Right atrium auricular region (tissue), 2 donors: ENCODE data around the gene INSRR. TPM values are rescaled to one million over a fixed set of nuclear protein-coding genes. Genes with fewer than 3 reads are reported as not detected.

ENCODE experiments used
- DNase-seq: peaks from one replicate; pipeline ENCODE4 v3.0.0-alpha.2; 2019; ENCODE audit warnings: low spot score
- H3K27ac ChIP-seq, 2 donors: fragments of 200-600 bp; sonication (generic); 1 replicate in 1 of 2; 2 replicates in 1 of 2; pipeline ENCODE4 v1.5.1; 2016 to 2019
- H3K27me3 ChIP-seq, 2 donors: fragments of 200-600 bp; sonication (generic); one replicate each; pipeline versions ENCODE4 v1.5.1 to v1.6.0; 2017 to 2019
- H3K36me3 ChIP-seq: fragments of 200-600 bp; sonication (generic); one replicate; pipeline ENCODE4 v1.5.1; 2016
- H3K4me1 ChIP-seq, 2 donors: fragments of 200-600 bp; sonication (generic); one replicate each; pipeline versions ENCODE4 v1.5.1 to v1.6.0; 2017 to 2019
- H3K4me3 ChIP-seq, 2 donors: fragments of 200-600 bp; sonication (generic); 1 replicate in 1 of 2; 2 replicates in 1 of 2; pipeline ENCODE4 v1.5.1; 2017 to 2019; ENCODE audit warnings: mild to moderate bottlenecking in 1 of 2, moderate library complexity in 1 of 2
- H3K9me3 ChIP-seq, 2 donors: fragments of 200-600 bp; sonication (generic); one replicate each; pipeline ENCODE4 v1.5.1; 2019
- total RNA-seq, 2 donors: library from RNA; depleted of rRNA; stranded (reverse); fragments of >200 nt; gene quantifications; one replicate each; pipeline ENCODE4 v1.1.0, GENCODE V29; 2016
- TF ChIP-seq, protein P1 (sequence below), 2 donors: fragments of 200-600 bp; sonication (generic); IDR thresholded peaks; one replicate each; pipeline ENCODE4 v1.5.1; 2019; ENCODE audit warnings: antibody characterized with exemption in 2 of 2

Gene INSRR
- total RNA-seq, 2 donors from 2014 or later = not detected

GRCh38 chr1:156881101-156881500 is 22.2 kb upstream of the INSRR start:
- DNase-seq = no peak
- no peak overlapping the region for H3K27ac ChIP-seq
- no peaks in the 10 kb centered on the region for H3K9me3 ChIP-seq
- TF ChIP-seq, protein P1, sequence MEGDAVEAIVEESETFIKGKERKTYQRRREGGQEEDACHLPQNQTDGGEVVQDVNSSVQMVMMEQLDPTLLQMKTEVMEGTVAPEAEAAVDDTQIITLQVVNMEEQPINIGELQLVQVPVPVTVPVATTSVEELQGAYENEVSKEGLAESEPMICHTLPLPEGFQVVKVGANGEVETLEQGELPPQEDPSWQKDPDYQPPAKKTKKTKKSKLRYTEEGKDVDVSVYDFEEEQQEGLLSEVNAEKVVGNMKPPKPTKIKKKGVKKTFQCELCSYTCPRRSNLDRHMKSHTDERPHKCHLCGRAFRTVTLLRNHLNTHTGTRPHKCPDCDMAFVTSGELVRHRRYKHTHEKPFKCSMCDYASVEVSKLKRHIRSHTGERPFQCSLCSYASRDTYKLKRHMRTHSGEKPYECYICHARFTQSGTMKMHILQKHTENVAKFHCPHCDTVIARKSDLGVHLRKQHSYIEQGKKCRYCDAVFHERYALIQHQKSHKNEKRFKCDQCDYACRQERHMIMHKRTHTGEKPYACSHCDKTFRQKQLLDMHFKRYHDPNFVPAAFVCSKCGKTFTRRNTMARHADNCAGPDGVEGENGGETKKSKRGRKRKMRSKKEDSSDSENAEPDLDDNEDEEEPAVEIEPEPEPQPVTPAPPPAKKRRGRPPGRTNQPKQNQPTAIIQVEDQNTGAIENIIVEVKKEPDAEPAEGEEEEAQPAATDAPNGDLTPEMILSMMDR (IDR thresholded peaks at IDR 0.05) = no peak
- H3K4me3 ChIP-seq = no peak overlapping the region
- no peaks in the 10 kb centered on the region for H3K27me3 ChIP-seq
- no peaks in the 10 kb centered on the region for H3K4me1 ChIP-seq
- H3K36me3 ChIP-seq = no peaks in the 10 kb centered on the region

DNA sequence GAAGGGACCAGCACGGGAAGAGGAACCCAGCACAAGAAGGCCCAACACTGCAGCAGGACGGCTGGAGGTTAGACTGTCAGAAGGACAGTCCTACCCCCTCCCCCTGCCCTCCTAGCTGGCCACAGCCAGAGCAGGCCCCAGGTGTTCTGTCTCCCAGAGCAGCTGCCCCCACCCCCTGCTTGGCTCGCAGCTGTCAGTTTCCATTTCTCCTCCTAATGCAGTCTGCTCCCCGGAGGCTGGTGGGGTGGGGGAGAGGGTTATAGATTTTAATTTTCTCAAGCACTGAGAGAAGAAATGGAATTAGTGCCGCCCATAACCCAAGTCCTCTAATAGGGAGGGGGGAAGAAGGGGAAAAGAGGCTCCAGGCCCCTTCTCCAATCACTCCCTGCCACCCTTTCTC is 21.6 kb upstream of the INSRR start:
- H3K27ac ChIP-seq = no peak overlapping the region
- H3K9me3 ChIP-seq = no peaks in the 10 kb centered on the region
- TF ChIP-seq, protein P1 (IDR thresholded peaks at IDR 0.05) = no peak
- no peak overlapping the region for H3K4me3 ChIP-seq
- DNase-seq = no peak
- H3K4me1 ChIP-seq = no peaks in the 10 kb centered on the region
- H3K27me3 ChIP-seq = no peaks in the 10 kb centered on the region
- no peaks in the 10 kb centered on the region for H3K36me3 ChIP-seq

- H3K27me3 ChIP-seq = no peaks in the 10 kb centered on the region
- H3K9me3 ChIP-seq = no peaks in the 10 kb centered on the region
- no peak for DNase-seq
- no peaks in the 10 kb centered on the region for H3K36me3 ChIP-seq
- TF ChIP-seq, protein P1 (IDR thresholded peaks at IDR 0.05) = no peak
- H3K4me3 ChIP-seq = no peak overlapping the region
- H3K27ac ChIP-seq = no peak overlapping the region
- H3K4me1 ChIP-seq = no peaks in the 10 kb centered on the region
Observed at GRCh38 chr1:156879876-156880275, 21.0 kb upstream of the INSRR start.

DNA sequence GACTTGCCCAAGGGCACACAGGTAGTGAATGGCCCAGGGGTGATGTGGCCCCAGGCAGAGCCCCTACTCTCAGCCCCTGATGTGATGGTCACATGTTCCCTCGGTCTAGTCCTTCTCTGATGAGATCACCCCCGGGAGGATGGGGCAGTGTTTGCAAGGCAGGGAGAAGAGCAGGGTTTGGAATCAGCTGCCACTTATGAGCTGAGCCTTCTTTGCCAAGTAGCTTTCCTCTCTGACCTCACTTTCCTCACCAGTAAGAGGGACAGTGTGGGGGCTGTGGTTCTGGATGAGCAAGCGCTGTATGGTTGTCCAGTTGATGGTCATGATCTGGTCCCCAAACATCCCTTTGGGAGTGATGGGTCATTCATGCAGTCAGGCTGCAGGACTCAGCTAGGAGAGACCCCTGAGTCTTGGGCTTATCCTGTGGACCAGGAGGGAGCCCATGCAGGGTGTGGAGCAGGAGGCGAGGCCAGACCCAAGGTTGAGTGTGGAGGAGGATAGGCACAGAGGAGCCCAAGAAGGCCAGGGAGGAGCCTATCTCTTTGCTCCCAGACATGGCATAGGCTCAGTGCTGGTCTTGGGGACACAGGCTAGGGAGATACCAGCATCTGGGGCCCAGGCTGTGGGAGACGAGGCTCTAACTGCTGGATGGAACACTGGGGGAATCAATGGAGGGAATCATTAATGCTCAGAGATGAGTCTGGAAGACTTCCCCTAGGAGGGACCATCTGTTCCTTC is 18.7 kb upstream of the INSRR start:
- TF ChIP-seq, protein P1 (IDR thresholded peaks at IDR 0.05) = no peak
- Histone ChIP-seq H3K4me1 (no peaks in the 10 kb centered on the region), H3K9me3 (no peaks in the 10 kb centered on the region), H3K36me3 (no peaks in the 10 kb centered on the region), H3K4me3 (no peak overlapping the region), H3K27me3 (no peaks in the 10 kb centered on the region), H3K27ac (no peak overlapping the region)
- DNase-seq = no peak

DNA sequence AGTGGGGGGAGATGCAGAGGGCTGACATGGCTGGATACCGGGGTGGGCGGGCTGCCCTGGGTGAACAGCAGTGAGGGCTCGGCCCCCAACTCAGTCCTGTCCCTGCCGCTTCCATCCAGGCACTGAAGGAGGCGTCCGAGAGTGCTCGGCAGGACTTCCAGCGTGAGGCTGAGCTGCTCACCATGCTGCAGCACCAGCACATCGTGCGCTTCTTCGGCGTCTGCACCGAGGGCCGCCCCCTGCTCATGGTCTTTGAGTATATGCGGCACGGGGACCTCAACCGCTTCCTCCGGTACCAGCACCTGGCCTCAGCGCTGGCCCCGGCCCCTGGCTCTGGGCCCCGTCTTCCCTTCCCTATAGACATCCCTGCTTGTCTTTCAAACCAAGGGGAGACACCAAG is 17.4 kb upstream of the INSRR start:
- H3K36me3 ChIP-seq = no peaks in the 10 kb centered on the region
- H3K4me1 ChIP-seq = no peaks in the 10 kb centered on the region
- no peaks in the 10 kb centered on the region for H3K27me3 ChIP-seq
- H3K27ac ChIP-seq = no peak overlapping the region
- no peak overlapping the region for H3K4me3 ChIP-seq
- TF ChIP-seq, protein P1 (IDR thresholded peaks at IDR 0.05) = no peak
- DNase-seq = no peak
- H3K9me3 ChIP-seq = no peaks in the 10 kb centered on the region

- no peaks in the 10 kb centered on the region for H3K27me3 ChIP-seq
- TF ChIP-seq, protein P1 (IDR thresholded peaks at IDR 0.05) = no peak
- DNase-seq = no peak
- H3K9me3 ChIP-seq = no peaks in the 10 kb centered on the region
- H3K36me3 ChIP-seq = no peaks in the 10 kb centered on the region
- H3K4me3 ChIP-seq = no peak overlapping the region
- no peak overlapping the region for H3K27ac ChIP-seq
- H3K4me1 ChIP-seq = no peaks in the 10 kb centered on the region
Observed at GRCh38 chr1:156875341-156875615, 16.4 kb upstream of the INSRR start.
